ENCODE data around the gene ZSCAN30.

GRCh38 chr18:35267161-35267651 lies 22.8 kb downstream of the ZSCAN30 start:
- no peak for TF ChIP-seq CTCF (IDR thresholded peaks at IDR 0.05; ENCODE audit: poor library complexity, severe bottlenecking)
- no peak for TF ChIP-seq SMC3 (conservative IDR thresholded peaks at IDR 0.05; ENCODE audit: poor library complexity)
- no peak for TF ChIP-seq EZH2 (IDR thresholded peaks at IDR 0.05; ENCODE audit: borderline replicate concordance, insufficient read depth, low read length, poor library complexity, severe bottlenecking)
- TF ChIP-seq TAF1 (IDR thresholded peaks at IDR 0.05; ENCODE audit: low read depth) = no peak
- no peak for TF ChIP-seq POLR2AphosphoS5 (IDR thresholded peaks at IDR 0.05)
- TF ChIP-seq REST (IDR thresholded peaks at IDR 0.05; ENCODE audit: borderline replicate concordance) = no peak

Measured in neural cell (in vitro differentiated cells).